GM21360 (cell line): Measurements from ENCODE around the gene PELI2.
A peak's percentile ranks its signal among the peaks of the same experiment; 100 is the strongest.

Experiments
- ATAC-seq: cut with Tn5 transposase; IDR thresholded peaks from one replicate; pipeline ENCODE4 v1.9.1; 2021; ENCODE audit warnings: mild to moderate bottlenecking, moderate library complexity; ENCODE audit not compliant: unreplicated experiment

Gene PELI2

DNA sequence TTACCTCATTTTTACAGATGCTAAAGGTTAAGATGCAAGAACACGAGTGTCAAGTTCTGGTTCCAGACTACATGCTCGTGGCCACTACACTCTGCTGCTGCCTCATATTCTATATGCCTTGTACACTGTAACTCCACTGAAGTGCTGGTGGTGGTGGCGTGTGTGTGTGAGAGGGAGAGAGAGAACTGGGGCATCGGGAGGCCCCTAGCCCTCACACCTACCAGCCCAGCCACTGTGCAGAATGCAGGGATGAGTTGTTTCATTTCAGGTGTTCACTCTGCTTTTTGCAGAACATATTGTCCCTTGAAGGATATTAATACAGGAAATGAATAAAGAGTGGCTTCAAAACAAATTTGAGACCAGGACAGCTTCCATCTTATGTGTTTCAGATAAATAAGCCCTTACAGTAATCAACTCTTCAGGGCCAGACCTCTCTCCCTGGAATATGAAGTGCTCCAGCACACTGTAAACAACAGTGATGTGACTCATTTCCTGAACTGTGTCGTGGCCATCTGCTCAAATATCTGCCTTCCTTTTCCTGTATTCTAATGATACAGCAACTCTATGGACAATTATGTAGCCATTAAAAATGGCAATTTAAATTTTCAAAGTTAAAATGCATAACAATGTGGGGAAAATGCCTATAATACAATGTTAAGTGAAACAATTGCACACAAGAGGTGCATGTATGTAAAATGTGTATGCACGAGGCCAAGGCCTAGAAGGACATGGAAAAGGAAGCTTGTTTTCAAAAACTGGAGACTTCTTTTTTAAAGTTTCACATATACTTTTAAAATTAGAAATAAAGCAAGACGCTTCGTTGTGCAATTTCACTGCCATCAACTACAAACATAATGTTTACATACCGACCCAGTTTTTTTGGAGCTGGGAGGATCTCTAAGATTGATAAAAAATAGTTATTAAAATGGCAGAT is 215.4 kb downstream of the PELI2 start:
- ATAC-seq, result no peak

DNA sequence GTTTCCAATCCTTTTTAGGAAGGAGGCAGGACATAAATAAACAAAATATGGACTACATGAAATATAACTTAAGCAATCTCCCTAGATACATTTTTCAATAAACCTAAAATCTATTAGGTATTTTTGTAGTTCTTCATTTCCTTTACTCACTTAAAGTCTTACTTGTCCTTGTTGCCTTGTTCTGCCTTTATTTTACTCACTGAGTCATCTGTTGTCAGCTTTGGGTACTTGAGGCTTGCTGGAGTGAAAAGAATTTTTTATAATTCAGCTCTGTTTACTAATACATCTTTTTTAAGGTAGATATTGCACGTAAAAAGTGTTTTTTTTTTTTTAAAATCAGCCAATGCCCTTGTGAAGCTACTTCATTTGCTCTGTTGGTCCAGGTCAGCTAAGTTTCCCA is 216.2 kb downstream of the PELI2 start:
- no peak for ATAC-seq

DNA sequence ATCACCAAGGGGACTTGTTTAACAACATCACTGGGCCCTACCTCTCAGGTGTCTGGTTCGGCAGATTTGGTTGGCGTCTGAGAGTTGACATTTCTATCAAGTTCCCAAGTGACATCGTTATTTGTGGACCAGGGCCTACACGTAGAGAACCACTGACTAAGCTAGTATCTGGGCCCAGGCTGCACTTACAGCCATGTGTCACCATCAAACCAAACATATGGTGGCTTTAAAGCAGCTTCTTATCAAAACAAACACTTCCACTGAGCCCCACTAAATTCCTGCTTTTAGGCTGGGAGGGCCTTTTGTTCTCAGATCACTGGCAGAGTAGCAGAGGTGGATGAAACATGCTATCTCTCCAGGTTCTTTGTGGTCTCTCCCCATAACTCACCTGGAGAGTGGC is 220.5 kb downstream of the PELI2 start:
- no peak for ATAC-seq

DNA sequence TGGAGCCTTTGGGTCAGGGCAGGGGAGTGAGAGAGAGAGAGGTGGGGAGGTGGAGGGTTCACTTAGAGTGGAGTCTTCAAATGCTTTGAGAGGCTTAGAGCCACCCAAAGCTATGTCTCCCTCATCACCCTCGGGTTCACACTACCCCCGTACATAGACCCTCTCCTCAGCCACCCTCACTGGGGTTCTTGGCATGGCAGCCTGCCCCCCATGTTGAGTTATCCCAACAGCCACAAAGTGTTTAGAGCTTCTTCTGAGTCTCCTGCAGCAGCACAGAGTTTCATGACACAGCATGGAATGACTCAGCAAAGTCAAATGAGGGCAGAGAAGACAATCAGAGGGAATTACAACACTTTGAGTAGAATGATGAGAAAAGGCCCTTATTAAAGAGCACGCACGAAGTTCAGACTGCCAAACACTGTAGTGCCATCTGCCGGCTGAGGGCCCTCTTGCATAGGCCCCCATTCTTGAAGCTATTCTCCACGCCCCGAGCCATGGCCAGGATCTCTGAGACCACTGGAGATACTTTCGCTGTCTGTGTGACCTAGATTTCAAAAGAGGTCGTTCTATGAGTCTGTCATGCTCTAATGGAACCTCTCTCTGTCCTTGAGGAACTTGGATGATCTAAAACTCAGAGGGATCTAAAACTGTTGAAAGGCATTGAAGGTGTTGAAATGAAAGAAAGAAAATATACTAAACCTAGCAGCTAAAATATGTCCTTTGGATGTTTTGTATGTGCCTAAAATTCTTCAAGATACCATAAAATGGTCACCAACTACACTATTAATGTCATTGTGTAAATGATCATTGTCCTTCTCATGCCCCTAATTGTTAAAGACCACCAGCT is 221.9 kb downstream of the PELI2 start:
- peak; percentile 79 for ATAC-seq

DNA sequence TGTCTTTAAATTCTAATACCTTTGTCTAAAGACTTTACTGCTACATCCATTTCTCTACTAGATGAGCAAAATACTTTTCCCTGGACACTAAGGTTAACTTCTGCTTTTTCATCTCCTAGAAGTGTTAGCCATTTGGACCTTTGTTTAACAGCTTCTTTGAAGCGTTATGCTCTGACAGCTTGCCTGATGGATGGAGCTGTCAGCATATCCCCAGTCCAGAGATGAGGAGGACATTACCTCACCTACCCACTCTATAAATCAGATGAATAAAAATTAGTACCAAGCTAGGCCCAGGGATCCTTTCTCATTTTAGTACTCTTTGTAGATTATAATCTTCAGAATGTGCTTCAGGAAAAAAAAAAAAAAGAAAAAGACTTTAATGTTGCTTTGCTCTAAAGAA is 222.7 kb downstream of the PELI2 start:
- no peak for ATAC-seq

DNA sequence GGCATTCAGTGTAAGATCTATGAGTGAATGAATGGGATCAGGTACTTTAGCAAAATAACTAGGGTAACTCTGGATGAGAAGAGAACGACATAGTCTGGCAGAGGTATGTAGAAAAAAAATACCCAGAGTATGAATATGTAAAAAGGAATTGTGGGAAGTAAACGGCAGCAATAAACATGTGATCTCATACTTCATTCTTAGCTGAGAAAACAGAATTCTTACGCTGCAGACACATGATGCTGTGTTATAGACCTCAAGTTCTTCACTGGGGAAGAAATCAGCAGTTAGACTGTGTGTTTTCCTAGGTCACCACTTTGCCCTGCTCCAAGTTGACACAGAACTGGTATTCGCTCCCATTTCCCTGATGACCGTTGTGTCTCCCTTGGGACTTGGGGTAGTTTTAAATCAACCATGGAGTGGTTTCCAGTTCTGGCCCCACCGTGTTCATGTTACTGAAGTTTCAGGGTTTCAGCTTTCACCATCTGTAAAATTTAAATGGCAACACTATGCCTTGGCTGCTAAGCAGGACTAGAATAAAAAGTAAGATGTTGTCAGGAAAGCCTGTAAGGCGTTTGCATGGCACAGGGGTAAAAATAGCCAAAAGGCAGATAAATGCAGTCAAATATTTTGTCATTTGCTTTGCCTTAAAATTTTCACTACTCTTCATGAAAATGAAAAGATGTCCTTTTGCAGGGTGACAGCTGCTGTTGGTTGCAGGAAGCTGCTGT is 223.7 kb downstream of the PELI2 start:
- no peak for ATAC-seq

DNA sequence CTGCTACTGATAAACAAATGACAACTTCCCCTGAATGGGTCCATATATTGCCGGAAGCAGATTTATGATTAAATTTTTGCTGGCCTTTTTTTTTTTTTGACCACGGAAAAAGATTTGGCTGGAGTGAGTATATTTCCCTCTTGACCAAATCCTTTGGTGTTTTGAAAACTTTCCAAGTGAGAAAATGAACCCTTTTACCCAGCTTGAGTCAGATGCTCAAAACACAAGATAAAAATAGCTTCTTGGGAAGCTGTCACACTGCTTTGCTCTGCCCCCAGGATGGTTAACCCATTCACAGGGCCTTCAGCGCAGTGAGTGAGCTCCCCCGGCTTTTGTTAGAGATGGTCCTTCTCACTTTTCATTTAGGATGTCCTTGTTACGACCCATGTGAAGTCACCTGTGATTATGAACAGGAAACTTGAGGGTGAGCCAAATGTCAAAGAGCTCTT is 224.3 kb downstream of the PELI2 start:
- no peak for ATAC-seq

DNA sequence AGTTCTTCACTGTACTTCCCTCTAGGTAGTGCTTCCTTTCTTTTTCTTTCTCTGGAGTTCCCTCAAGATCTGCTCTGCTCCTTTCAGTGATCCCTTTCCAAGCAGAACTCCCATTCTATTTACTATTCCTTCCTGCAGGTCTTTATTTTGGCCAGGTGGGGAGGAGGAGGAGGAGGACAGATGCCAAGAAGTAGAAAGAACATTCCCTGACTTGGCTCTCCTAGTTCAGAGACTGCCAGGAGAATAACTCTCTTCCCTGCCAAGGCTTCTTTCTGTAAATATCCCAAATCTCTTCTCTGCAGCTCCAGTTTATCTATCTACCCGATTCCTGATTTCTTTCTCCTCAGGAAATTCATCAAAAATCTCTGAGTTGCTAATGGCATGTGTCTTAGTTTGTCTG is 231.7 kb downstream of the PELI2 start:
- ATAC-seq, result no peak
